AG09309 (cell line): ENCODE data around the gene LY6G5C.

Experiments used
- DNase-seq: peaks from one replicate; pipeline ENCODE4 v3.0.0-alpha.2; 2010; ENCODE audit warnings: low read depth
- H3K4me3 ChIP-seq: 2 replicates; pipeline ENCODE4 v1.5.1; 2011; ENCODE audit warnings: mild to moderate bottlenecking, low read depth, low read length, moderate library complexity; ENCODE audit not compliant: control insufficient read depth
- TF ChIP-seq, protein P1 (sequence below): IDR thresholded peaks from 2 replicates; pipeline ENCODE4 v1.5.1; 2011; ENCODE audit warnings: mild to moderate bottlenecking, low read depth, low read length, inconsistent platforms; ENCODE audit not compliant: insufficient read depth, control insufficient read depth; ENCODE audit errors: missing control alignments

The LY6G5C gene

GRCh38 chr6:31727034-31727716, 46.3 kb upstream of the LY6G5C start:
- DNase-seq, result no peak
- no peak overlapping the region for H3K4me3 ChIP-seq
- TF ChIP-seq, protein P1, sequence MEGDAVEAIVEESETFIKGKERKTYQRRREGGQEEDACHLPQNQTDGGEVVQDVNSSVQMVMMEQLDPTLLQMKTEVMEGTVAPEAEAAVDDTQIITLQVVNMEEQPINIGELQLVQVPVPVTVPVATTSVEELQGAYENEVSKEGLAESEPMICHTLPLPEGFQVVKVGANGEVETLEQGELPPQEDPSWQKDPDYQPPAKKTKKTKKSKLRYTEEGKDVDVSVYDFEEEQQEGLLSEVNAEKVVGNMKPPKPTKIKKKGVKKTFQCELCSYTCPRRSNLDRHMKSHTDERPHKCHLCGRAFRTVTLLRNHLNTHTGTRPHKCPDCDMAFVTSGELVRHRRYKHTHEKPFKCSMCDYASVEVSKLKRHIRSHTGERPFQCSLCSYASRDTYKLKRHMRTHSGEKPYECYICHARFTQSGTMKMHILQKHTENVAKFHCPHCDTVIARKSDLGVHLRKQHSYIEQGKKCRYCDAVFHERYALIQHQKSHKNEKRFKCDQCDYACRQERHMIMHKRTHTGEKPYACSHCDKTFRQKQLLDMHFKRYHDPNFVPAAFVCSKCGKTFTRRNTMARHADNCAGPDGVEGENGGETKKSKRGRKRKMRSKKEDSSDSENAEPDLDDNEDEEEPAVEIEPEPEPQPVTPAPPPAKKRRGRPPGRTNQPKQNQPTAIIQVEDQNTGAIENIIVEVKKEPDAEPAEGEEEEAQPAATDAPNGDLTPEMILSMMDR, result no peak

- DNase-seq, result no peak
- TF ChIP-seq, protein P1, result no peak
- no peak overlapping the region for H3K4me3 ChIP-seq
These were observed 44.9 kb upstream of the LY6G5C start for GRCh38 chr6:31725502-31726350.

DNA sequence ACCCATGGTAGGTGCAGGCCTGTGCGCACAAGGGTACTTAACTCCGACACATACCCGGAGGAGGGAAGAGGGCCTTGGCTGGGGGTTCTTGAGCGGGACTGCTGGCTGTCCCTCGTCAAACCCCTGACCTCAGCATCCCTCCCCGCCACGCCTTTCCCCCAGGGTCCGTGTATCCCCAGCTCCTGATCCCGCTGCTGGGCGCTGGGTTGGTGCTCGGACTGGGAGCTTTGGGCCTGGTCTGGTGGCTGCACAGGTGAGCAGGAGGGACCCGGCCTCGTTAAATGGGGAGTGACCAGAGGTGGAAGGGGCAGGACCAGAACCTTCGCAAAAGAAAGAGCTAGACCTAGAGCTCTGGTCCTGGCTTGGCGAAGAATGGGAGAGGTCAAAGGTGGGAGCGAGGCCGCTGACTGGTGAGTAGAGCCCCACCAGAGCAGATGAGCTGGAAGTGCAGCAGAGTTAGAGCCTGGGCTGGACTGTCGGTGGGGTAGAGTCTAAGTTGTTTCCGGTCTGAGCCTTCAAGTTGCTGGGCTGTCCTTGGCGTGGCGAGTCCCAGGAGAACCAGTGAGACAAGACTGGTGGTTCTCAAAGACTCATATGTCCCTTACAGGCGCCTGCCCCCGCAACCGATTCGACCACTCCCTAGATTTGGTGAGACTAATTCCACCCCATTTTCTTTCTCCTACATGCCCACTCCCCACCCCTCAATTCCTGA, 43.3 kb upstream of the LY6G5C start:
- TF ChIP-seq, protein P1, result no peak
- no peak for DNase-seq
- no peak overlapping the region for H3K4me3 ChIP-seq

GRCh38 chr6:31723245-31723979, 42.5 kb upstream of the LY6G5C start, which contains the start of gene MPIG6B:
Gene MPIG6B (plus strand): TSS chr6:31723373. CDS start chr6:31723384, 11 bp downstream.
- TF ChIP-seq, protein P1, result no peak

DNA sequence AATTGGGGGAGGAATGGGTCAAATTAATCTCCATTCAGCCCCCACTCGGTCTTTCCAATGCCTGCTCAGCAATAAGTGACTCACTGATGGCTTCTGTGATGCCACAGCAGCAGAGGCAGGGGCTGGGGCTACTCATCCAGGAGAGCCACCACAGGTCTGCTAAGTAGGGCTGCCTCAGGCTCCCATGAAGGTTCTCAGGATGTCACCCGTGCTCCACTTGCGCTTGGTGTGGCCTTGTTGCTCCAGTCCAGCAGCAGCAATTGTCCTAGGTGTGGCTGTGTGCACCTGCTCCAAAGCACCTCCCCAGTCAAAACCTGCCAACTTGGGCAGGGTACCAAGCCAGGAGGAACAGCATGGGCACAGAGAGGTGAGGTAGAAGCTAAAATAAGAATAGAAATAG, 41.3 kb upstream of the LY6G5C start:
- DNase-seq, result no peak
- no peak overlapping the region for H3K4me3 ChIP-seq
- TF ChIP-seq, protein P1, result no peak

More at GRCh38 chr6:31723245-31723979, 42.5 kb upstream of the LY6G5C start, which contains the start of gene MPIG6B:
- DNase-seq, result no peak
- no peak within 1 kb of the TSS for H3K4me3 ChIP-seq
